Fibroblast of lung (primary cell): ENCODE results near the gene LRP5.

ENCODE experiments used
- EZH2 ChIP-seq: IDR thresholded peaks from 2 replicates; pipeline ENCODE4 v1.5.1; 2012; ENCODE audit warnings: low read length, control low read depth, mild to moderate bottlenecking; ENCODE audit errors: missing control alignments
- TF ChIP-seq, protein P1 (sequence below), 2 donors: IDR thresholded peaks in 1 of 2; conservative IDR thresholded peaks in 1 of 2; 1 replicate in 1 of 2; 2 replicates in 1 of 2; pipeline ENCODE4 v1.5.1; 2011 to 2012; ENCODE audit warnings: low read length in 2 of 2, control low read depth in 1 of 2, inconsistent platforms in 1 of 2, low read depth in 1 of 2, mild to moderate bottlenecking in 1 of 2

DNA sequence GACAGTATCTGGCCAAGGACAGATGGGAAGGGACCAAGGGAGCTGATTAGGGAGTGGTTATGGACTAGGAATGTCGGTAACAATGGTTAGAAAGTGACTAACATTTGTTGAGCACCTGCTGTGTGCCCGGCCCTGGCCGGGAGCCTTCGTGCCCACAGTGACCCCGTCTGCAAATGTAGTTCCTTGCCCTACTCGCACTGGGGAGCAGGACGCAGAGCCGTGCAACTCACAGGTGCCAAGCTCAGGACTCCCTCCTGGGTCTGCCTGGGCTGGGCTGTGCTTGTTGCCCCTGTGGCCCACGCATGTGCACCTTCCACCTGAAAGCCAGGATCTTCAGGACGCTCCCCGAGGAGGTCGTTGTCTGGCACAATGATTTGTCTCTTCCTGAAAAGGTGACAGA, 91.4 kb downstream of the LRP5 start:
- TF ChIP-seq, protein P1, sequence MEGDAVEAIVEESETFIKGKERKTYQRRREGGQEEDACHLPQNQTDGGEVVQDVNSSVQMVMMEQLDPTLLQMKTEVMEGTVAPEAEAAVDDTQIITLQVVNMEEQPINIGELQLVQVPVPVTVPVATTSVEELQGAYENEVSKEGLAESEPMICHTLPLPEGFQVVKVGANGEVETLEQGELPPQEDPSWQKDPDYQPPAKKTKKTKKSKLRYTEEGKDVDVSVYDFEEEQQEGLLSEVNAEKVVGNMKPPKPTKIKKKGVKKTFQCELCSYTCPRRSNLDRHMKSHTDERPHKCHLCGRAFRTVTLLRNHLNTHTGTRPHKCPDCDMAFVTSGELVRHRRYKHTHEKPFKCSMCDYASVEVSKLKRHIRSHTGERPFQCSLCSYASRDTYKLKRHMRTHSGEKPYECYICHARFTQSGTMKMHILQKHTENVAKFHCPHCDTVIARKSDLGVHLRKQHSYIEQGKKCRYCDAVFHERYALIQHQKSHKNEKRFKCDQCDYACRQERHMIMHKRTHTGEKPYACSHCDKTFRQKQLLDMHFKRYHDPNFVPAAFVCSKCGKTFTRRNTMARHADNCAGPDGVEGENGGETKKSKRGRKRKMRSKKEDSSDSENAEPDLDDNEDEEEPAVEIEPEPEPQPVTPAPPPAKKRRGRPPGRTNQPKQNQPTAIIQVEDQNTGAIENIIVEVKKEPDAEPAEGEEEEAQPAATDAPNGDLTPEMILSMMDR (conservative IDR thresholded peaks at IDR 0.05 in 1 of 2, IDR thresholded peaks at IDR 0.05 in 1 of 2; ENCODE audit: low read depth in 1 of 2, low read length in 2 of 2) = no peak
- TF ChIP-seq EZH2 = no peak
